Ovary (tissue), 3 donors: ENCODE measurements around the gene GPSM3.
A peak's percentile ranks its signal among the peaks of the same experiment; 100 is the strongest.

Experiments used
- CTCF ChIP-seq, 3 donors: fragments of 450-650 bp in 2 of 3; fragments of 200-600 bp in 1 of 3; IDR thresholded peaks; one replicate each; pipeline versions ENCODE4 v1.5.1 to v1.8.0; 2016 to 2022; ENCODE audit warnings: antibody characterized with exemption in 3 of 3, mild to moderate bottlenecking in 1 of 3
- EP300 ChIP-seq: sonication (generic); formaldehyde crosslinking; IDR thresholded peaks from one replicate; pipeline ENCODE4 v1.6.1; 2017; ENCODE audit warnings: antibody characterized with exemption
- POLR2A ChIP-seq: fragments of 450-650 bp; IDR thresholded peaks from one replicate; pipeline ENCODE4 v1.6.1; 2017; ENCODE audit warnings: antibody characterized with exemption, mild to moderate bottlenecking, moderate library complexity
- donor health status: DM: no; HTN: no; CAD: no.

DNA sequence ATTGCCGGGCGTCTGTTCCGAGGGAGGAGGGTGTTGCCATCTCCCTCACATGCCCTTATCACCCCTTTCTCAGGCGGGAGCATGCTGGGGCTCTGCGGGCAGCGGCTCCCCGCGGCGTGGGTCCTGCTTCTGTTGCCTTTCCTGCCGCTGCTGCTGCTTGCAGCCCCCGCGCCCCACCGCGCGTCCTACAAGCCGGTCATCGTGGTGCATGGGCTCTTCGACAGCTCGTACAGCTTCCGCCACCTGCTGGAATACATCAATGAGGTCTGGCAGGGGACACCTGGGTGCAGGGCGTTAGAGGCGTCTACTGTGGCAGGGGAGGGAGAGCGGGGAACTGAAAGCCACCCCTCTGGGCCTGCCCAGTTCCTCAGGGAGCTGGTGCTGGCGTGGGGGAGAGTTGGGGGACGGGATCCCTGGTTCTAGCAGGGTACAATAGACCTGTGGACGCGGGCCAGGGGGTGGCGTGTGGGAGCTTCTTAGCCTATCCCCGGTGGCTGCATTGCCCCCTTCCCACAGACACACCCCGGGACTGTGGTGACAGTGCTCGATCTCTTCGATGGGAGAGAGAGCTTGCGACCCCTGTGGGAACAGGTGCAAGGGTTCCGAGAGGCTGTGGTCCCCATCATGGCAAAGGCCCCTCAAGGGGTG lies 37.8 kb downstream of the GPSM3 start:
- TF ChIP-seq CTCF (IDR thresholded peaks at IDR 0.05), result peak in 2 of 3 donors; percentile 86 to 87
- no peak for TF ChIP-seq POLR2A
- TF ChIP-seq EP300, result no peak
